Muscle layer of colon (tissue), 2 donors: Measurements from ENCODE around the gene UFD1.
"Not testable (repeated sequence)": the region's sequence is repeated elsewhere in the genome, so short reads cannot be mapped to it uniquely, and the experiment has no call there.

Experiments used
- H3K27ac ChIP-seq: one replicate; pipeline ENCODE4 v1.7.0; 2013; ENCODE audit warnings: low read depth, mild to moderate bottlenecking, low read length, moderate library complexity
- H3K27me3 ChIP-seq, 2 donors: one replicate each; pipeline ENCODE4 v1.7.0; 2013; ENCODE audit warnings: low read length in 2 of 2, mild to moderate bottlenecking in 2 of 2; ENCODE audit not compliant: insufficient read depth in 2 of 2, control insufficient read depth in 1 of 2
- H3K36me3 ChIP-seq: one replicate; pipeline ENCODE4 v1.7.0; 2013; ENCODE audit warnings: mild to moderate bottlenecking, low read length; ENCODE audit not compliant: insufficient read depth
- H3K4me1 ChIP-seq: one replicate; pipeline ENCODE4 v1.7.0; 2013; ENCODE audit warnings: mild to moderate bottlenecking, low read length; ENCODE audit not compliant: insufficient read depth
- H3K4me3 ChIP-seq, 2 donors: one replicate each; pipeline ENCODE4 v1.7.0; 2013; ENCODE audit warnings: low read length in 2 of 2, low read depth in 1 of 2, mild to moderate bottlenecking in 1 of 2, moderate library complexity in 1 of 2
- H3K9ac ChIP-seq: one replicate; pipeline ENCODE4 v1.7.0; 2013; ENCODE audit warnings: low read length
- H3K9me3 ChIP-seq: one replicate; pipeline ENCODE4 v1.7.0; 2013; ENCODE audit warnings: mild to moderate bottlenecking, low read length
- donor health status: abdominal sarcoma.
- donor health status: Adenocarcinoma of cecum.

The UFD1 gene

DNA sequence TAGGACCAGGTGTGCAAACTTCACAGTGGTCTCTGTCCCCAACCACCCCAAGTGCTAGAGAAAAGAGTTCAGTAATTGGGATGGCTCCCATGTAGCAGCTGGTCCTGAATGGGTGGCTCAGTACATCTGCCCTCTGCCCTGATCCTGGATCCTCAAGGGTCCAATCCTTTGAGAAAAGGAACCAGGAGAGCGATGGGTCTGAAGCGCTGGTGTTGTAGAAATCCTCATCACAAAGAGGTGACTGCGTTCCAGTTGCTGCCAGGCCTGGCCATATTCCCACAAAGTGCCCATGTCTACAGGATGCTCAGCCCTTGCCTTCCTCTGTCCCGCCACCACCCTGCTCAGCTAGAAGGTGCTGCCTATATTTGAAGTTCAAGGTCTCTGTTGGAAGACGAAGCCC, 25.3 kb downstream of the UFD1 start:
- H3K36me3 ChIP-seq, result peaks cover 68% of the 10 kb centered on the region
- no peak overlapping the region for H3K9ac ChIP-seq
- no peaks in the 10 kb centered on the region for H3K27me3 ChIP-seq
- H3K9me3 ChIP-seq, result no peaks in the 10 kb centered on the region
- H3K4me3 ChIP-seq, result no peak overlapping the region
- peaks cover under 1% of the 10 kb centered on the region for H3K4me1 ChIP-seq
- no peak overlapping the region for H3K27ac ChIP-seq

DNA sequence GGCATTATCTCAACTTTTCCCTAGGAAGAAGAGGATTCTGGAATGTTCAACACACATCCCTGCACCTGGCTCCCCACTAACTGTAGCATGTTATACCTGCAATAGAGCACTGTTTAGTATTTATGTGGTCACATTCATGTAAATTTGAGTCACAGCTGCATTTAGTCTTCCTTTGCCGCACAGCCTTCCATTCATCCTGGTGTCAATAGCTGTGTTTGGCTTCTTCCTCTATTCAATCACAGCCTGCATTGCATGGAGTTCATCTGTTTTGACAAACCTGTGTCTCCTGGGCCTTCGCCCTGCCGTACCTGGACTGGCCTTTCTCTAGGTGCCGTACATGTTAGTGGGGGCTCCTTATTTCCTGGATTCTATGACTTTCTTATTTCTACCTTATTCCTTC, 27.4 kb downstream of the UFD1 start:
- H3K4me1 ChIP-seq, result peaks cover 10% of the 10 kb centered on the region
- H3K27me3 ChIP-seq, result no peaks in the 10 kb centered on the region
- no peak overlapping the region for H3K9ac ChIP-seq
- peaks cover 52% of the 10 kb centered on the region for H3K36me3 ChIP-seq
- no peak overlapping the region for H3K27ac ChIP-seq
- no peak overlapping the region for H3K4me3 ChIP-seq
- no peaks in the 10 kb centered on the region for H3K9me3 ChIP-seq

DNA sequence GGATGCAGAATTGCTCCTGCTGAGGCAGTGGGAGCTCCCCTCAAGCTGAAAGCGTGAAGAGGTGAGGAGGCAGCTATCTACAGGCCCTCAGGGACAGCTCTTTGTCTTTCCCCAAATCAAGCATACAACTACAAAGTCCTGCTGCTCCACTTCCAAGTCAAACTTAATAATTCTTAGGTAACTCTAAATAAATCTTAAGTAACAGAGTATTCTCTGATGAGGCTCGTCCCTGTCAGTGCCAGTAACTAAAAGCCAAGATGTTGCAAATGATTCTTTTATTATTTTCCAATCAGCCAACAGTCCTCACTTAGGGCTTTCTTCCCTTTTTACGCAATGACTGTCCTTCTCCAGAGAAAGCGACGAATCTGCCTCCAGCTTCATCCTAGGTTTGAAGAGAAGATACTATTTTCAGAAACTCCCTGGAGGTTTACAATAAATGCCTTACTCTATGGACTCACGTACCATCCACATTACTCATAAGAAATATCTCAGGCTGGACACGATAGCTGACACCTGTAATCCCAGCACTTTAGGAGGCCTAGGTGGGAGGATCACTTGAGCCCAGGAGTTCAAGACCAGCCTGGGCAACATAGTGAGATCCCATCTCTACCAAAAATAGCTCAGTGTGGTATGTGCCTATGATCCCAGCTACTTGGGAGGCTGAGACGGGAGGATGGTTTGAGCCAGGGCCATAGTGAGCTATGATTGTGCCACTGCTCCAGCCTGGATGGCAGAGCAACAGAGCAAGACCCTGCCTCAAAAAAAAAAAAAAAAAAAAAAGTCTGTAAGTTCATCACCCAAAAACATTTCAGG, 28.4 kb downstream of the UFD1 start:
- H3K9me3 ChIP-seq, result no peaks in the 10 kb centered on the region
- H3K4me3 ChIP-seq, result no peak overlapping the region
- no peak overlapping the region for H3K9ac ChIP-seq
- H3K36me3 ChIP-seq, result peaks cover 42% of the 10 kb centered on the region
- H3K4me1 ChIP-seq, result peaks cover 20% of the 10 kb centered on the region
- no peaks in the 10 kb centered on the region for H3K27me3 ChIP-seq
- no peak overlapping the region for H3K27ac ChIP-seq

- Histone ChIP-seq H3K27ac (no peak overlapping the region), H3K27me3 (no peaks in the 10 kb centered on the region), H3K9me3 (no peaks in the 10 kb centered on the region), H3K4me3 (no peak overlapping the region), H3K4me1 (peaks cover 24% of the 10 kb centered on the region), H3K9ac (no peak overlapping the region), H3K36me3 (peaks cover 31% of the 10 kb centered on the region)
Observed at GRCh38 chr22:19449422-19449767, 29.6 kb downstream of the UFD1 start.

GRCh38 chr22:19448739-19449421, 30.1 kb downstream of the UFD1 start:
- H3K9ac ChIP-seq, result no peak overlapping the region
- H3K4me3 ChIP-seq, result no peak overlapping the region
- no peaks in the 10 kb centered on the region for H3K9me3 ChIP-seq
- peaks cover 24% of the 10 kb centered on the region for H3K4me1 ChIP-seq
- no peaks in the 10 kb centered on the region for H3K27me3 ChIP-seq
- peak overlapping the region; percentile 94 for H3K27ac ChIP-seq
- H3K36me3 ChIP-seq, result peaks cover 31% of the 10 kb centered on the region

DNA sequence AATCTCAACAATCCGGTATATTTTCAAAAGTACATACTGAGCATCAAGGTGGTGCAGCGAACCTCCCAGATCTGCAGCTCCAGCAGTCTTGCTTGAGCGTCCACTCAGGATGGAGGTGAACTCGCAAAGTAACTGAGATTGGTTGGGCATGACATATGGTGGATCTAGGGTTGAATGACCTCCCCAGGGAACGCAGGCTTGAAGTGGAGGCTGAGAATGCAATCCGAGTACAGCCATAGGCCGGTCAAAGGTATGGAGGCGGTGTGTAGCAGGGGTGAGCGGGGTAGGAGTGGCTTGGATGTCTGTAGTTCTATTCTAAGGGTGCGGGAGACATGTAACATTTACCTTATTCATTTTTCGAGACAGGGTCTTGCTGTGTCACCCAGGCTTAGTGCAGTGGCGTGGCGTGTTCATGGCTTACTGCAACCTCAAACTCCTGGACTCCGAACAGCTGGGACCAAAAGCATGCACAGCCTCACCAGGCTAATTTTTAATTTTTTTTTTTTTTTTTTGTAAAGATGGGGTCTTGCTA, 30.9 kb downstream of the UFD1 start:
- peak overlapping the region; percentile 51 for H3K9ac ChIP-seq
- H3K4me1 ChIP-seq, result peaks cover 24% of the 10 kb centered on the region
- no peaks in the 10 kb centered on the region for H3K27me3 ChIP-seq
- H3K27ac ChIP-seq, result peak overlapping the region; percentile 94
- no peaks in the 10 kb centered on the region for H3K9me3 ChIP-seq
- H3K4me3 ChIP-seq, result peak overlapping the region; percentile 82 to 94
- peaks cover 30% of the 10 kb centered on the region for H3K36me3 ChIP-seq

- peaks cover 23% of the 10 kb centered on the region for H3K36me3 ChIP-seq
- H3K4me3 ChIP-seq, result peak within 1 kb of the TSS; percentile 82 to 94
- H3K9ac ChIP-seq, result peak within 1 kb of the TSS; percentile 51
- H3K27ac ChIP-seq, result peak within 1 kb of the TSS; percentile 94
- H3K9me3 ChIP-seq, result no peaks in the 10 kb centered on the region
- H3K27me3 ChIP-seq, result no peaks in the 10 kb centered on the region
- peaks cover 24% of the 10 kb centered on the region for H3K4me1 ChIP-seq
Observed at GRCh38 chr22:19447330-19448075, 31.5 kb downstream of the UFD1 start, which contains the start of gene C22orf39. C22orf39 (minus strand) TSS chr22:19447711; CDS start chr22:19447688, 23 bp downstream.

DNA sequence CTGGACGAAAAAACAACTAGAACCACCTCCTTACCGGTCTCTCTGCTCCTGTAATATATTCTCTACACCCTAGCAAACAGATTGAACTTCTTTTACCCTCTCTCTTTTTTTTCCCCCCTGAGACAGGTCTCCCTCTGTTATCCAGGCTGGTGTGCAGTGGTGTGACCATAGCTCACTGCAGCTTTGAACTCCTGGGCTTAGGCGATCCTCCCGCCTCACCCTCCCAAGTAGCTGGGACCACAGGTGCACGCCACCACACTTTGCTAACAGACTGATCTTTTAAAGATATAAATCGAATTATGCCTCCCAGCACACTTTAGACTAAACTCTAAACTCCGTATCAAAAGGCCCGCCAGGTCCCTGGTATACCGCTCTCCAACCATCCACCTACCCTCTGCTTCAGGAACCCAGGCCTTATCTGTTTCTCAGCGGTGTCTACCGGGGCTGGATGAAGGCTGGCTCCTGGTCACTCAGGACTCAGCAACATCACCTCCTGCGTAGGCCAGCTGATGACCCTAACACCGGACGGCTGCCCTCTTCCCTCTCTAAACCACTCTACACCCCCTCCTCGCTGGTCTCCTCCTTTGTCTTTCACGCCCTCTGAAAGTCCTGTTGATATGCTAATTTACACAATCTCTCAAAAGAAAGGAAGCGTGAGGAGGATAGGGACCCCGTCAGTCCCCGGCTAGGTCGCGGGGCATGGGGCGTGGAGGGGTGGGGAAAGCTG, 32.2 kb downstream of the UFD1 start:
- Histone ChIP-seq H3K27me3 (no peaks in the 10 kb centered on the region), H3K4me1 (peaks cover 24% of the 10 kb centered on the region), H3K36me3 (peaks cover 17% of the 10 kb centered on the region), H3K9ac (peak overlapping the region; percentile 51), H3K4me3 (peak overlapping the region; percentile 82 to 94), H3K27ac (peak overlapping the region; percentile 94), H3K9me3 (no peaks in the 10 kb centered on the region)

GRCh38 chr22:19445279-19445982, 33.6 kb downstream of the UFD1 start:
- H3K4me1 ChIP-seq, result peaks cover 24% of the 10 kb centered on the region
- H3K9me3 ChIP-seq, H3K27me3 ChIP-seq, H3K27ac ChIP-seq, H3K4me3 ChIP-seq, H3K9ac ChIP-seq: not testable (repeated sequence)
- H3K36me3 ChIP-seq, result peaks cover 12% of the 10 kb centered on the region

- H3K9me3 ChIP-seq, result no peaks in the 10 kb centered on the region
- no peak overlapping the region for H3K27ac ChIP-seq
- peaks cover 23% of the 10 kb centered on the region for H3K4me1 ChIP-seq
- no peaks in the 10 kb centered on the region for H3K27me3 ChIP-seq
- no peak overlapping the region for H3K9ac ChIP-seq
- no peak overlapping the region for H3K4me3 ChIP-seq
- H3K36me3 ChIP-seq, result peaks cover 12% of the 10 kb centered on the region
Observed at GRCh38 chr22:19443544-19444211, 35.3 kb downstream of the UFD1 start.
